ENCODE results near the gene ANKRD34B.

Gene ANKRD34B

GRCh38 chr5:80569086-80569960 is 757 bp downstream of the ANKRD34B start:
- DNase-seq, result no peak

- DNase-seq, result no peak
Observed at GRCh38 chr5:80568251-80568650, 1.8 kb downstream of the ANKRD34B start.

DNA sequence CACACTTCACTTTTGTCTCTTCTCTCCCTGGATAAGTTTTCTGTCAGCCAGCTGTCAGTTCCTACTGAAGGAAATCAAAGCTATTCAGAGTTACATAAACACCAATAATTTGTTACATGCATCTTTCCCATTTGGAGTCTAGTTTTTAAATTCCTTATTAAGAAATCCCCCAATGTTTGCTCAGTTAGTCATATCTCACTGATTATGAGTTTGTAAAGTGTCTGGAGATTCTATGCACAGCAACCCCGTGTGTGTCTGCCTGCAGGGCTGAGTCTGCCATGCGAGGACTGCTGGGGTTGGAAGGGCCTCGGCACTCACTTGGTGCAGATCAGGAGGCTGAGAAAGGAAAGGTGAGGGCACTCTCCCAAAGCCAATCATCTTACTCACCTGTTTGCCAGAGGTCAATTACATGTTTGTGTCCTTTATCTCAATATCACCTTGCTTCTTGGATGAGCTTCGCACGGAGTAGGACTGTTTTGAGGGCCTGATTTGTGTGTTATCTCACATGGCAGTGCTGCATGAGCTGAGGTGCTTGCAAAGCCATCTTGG is 3.3 kb downstream of the ANKRD34B start:
- DNase-seq, result no peak

DNA sequence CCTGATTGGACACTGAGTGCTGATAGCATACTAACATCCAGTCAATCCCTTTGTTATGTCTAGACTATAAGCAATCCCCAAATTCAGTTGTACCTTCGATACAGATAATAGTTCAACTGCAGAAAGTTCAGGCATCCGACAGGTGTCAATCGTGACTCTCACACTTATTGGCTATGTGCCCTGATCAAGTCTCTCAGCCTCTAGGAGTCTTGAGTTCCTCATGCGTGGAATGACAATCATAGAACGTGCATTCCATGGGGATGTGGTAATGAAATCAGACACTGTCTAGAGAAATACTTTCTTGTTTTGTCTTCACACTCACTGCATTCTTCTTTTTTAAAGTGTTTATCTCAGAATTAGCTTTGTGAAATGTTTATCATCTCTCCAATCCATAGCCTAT is 4.8 kb downstream of the ANKRD34B start:
- DNase-seq, result no peak

GRCh38 chr5:80559244-80559643 is 10.8 kb downstream of the ANKRD34B start:
- no peak for DNase-seq

DNA sequence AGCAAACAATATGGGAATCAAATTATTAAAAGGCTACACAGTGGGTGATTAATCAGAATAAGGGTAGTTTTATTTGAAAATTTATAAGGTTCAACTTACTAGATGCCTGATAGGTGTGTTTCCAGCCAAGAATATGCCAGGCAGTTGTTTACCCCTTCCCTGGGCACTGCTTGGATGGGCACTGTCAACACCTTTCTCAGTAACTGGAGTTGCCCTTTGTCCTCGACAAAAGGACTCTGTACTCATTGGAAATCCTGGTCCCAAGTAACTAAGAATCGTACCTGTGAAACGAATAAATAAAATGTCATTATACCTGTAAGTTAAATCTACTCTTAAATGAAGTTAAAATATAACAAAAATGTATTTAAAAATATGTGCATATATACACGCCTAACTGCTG is 15.0 kb downstream of the ANKRD34B start:
- DNase-seq, result no peak

DNA sequence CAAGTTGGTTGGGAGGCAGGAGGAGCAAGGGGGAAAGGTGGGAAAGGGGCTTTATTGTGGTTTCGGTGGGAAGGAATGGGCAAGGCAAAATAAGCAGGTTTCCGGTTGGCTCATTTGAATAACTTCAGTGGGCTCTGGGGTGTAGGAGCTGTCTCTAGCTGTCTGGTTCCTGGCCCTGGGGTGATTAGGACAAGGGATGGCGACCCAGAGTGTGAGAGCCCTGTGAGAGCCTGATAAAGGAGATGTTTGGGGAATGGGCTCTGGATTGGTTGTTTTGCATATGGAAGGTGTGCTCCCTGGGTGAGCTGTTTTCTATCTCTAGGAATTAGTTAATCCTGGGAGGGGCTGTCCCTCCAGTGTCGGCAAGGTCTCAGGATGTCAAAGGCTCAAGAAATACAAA is 15.4 kb downstream of the ANKRD34B start:
- DNase-seq, result no peak

- no peak for DNase-seq
Observed at GRCh38 chr5:80541392-80541791, 28.7 kb downstream of the ANKRD34B start.

GRCh38 chr5:80540691-80541090 is 29.4 kb downstream of the ANKRD34B start:
- DNase-seq, result no peak

GRCh38 chr5:80516826-80517225 is 53.3 kb downstream of the ANKRD34B start:
- no peak for DNase-seq

GRCh38 chr5:80509362-80509761 is 60.7 kb downstream of the ANKRD34B start:
- DNase-seq, result no peak

- DNase-seq, result no peak
Observed at GRCh38 chr5:80508844-80509243, 61.2 kb downstream of the ANKRD34B start.

DNA sequence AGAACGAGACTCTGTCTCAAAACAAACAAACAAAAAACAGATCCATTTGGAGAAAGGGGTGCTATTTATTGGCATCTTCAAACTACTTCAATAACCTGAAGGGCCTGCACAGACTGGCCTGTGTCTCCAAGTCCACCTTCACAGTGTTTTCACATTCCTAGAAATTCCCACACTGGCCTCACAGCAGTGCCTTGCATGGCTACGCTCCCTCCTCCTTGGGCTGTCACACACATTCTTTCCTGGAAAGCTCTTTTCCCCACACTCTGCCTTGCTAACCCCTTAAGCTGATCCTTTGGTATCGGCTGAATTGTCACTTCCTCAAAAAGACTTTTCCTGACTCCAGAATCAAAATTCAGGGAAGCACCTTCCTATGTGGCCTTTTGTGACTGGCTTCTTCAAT is 62.4 kb downstream of the ANKRD34B start:
- DNase-seq, result no peak

Data from CD4-positive, alpha-beta T cell treated with Interleukin-21 for 1 hour (primary cell).